NCI-H2227 treated with DMSO at 0.1 percent for 48 hours (cell line): ENCODE data around the gene ABCC6.

Source experiments
- DNase-seq: peaks from one replicate; lab custom pipeline; 2025; lab: John Stamatoyannopoulos, UW

ABCC6 gene

GRCh38 chr16:16141784-16142396 lies 81.4 kb downstream of the ABCC6 start:
- no peak for DNase-seq

- DNase-seq: no peak
These were observed 82.2 kb downstream of the ABCC6 start for GRCh38 chr16:16141141-16141540.

DNA sequence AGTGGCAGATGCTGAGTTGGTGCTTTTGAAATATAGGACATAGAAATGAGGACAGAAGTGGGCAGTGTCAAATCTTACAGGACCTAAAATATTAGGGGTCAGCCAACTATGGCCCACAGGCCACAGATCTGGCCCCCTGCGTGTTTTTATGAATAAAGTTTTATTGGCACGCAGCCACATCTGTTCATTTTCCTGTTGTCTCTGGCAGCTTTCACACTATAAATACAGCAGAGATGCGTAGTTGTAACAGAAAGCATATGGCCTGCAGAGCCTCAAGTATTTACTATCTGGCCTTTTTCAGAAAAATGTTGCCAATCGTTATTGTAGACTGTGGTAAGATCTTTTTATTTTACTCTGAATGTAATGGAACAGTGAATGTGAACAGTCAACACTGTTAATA lies 82.8 kb downstream of the ABCC6 start:
- DNase-seq: no peak

DNA sequence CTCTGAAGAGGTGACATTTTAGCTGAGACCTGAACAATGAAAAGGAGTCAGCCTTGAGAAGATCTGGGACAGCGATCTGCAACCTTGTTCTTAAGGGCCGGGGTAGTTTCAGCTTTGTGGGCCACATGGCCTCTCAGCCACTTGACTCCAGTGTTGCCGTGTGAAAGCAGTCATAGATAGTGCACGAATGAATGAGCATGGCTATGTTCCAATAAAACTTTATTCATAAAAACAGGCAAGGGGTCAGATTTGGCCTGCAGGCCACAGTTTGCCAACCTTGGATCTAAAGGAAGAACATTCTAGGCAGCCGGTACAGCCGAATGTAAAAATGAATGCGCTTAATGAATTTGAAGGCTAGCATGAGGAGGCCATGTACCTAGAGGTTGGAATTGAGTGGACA lies 83.5 kb downstream of the ABCC6 start:
- DNase-seq: no peak

- no peak for DNase-seq
These were observed 84.2 kb downstream of the ABCC6 start for GRCh38 chr16:16139061-16139460.

DNA sequence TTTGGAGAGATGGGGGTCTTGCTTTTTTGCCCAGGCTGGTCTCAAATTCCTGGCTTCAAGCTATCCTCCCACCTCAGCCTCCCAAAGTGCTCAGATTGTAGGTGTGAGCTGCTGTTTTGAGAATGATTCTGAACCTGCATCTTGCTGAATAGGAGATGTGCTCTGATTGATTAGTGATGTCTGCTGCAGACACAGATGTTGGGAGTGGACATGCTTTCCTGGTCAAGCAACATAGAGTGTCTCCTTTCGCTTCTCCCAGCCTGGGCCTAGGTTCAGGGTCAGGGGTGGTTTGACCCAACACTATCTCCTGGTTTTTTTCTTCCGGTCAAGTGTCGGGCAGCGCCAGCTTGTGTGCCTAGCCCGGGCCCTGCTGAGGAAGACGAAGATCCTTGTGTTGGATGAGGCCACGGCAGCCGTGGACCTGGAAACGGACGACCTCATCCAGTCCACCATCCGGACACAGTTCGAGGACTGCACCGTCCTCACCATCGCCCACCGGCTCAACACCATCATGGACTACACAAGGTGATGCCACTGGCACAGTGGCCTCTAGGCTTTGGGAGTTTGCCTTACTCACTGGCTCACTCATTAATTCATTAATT lies 85.2 kb downstream of the ABCC6 start:
- no peak for DNase-seq

DNA sequence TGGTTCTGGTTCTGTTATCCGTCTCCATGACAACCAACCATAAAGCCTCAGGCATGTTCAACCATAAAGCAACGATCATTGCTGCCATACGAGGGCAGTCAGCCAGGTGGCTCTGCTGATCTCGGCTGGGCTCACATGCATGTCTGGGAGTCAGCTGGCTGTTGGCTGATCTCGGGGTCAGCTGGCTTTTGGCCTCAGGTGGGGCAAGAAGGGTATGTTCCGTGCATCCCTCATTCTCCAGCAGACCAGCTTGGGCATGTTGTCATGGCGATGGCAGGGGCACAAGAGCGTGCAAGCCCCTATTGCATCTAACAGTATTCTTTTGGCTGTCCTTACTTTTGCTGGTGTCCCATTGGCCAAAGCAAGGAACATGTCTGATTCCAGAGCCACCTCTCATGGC lies 86.2 kb downstream of the ABCC6 start:
- no peak for DNase-seq

- DNase-seq: no peak
These were observed 86.7 kb downstream of the ABCC6 start for GRCh38 chr16:16136588-16136987.

DNA sequence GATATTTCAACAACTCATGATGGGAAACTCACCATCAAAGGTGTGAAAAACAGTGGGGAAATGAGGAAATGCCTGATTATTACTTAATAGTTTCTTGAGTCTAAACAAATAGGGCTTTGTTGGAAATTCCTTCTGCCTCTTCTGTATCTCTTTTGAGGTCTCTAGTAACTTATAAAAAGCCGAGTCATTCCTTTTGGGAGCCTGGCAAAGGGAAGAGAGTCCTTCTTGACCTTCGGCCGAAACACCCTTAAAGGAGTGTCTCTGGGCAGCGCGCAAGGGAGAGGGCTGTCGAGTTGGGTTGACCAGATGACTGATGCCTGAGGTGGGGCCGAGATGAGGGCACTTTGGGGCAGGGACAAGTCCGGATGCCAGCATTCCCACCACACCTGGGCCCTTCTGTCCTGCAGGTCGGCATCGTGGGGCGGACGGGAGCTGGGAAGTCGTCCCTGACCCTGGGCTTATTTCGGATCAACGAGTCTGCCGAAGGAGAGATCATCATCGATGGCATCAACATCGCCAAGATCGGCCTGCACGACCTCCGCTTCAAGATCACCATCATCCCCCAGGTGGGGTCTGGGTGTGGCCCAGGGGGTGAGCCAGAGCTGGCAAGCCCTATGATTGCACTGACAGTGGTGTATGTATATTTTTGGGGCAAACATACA lies 89.2 kb downstream of the ABCC6 start:
- DNase-seq: no peak

- no peak for DNase-seq
These were observed 91.6 kb downstream of the ABCC6 start for GRCh38 chr16:16131659-16132058.

DNA sequence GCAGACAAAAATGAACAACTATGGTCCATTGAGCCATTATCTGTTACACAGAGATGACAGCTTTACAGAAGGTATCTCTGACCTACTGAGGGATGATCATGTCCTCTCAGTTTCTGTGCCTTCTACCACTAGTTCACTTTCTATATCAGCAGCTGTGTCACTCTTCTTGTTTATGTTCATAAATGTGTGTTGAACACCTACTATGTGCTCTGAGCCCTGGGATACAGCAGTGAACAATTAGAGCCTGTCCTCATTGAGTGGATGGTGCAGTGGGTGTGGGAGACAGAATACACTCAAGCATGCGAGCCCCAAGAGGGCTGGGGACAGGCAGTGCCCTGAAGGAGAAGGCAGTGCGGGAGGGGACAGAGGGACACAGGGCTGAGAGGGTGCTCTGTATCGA lies 92.1 kb downstream of the ABCC6 start:
- DNase-seq: no peak

- DNase-seq: peak; percentile 52
These were observed 95.7 kb downstream of the ABCC6 start for GRCh38 chr16:16127469-16128116.

DNA sequence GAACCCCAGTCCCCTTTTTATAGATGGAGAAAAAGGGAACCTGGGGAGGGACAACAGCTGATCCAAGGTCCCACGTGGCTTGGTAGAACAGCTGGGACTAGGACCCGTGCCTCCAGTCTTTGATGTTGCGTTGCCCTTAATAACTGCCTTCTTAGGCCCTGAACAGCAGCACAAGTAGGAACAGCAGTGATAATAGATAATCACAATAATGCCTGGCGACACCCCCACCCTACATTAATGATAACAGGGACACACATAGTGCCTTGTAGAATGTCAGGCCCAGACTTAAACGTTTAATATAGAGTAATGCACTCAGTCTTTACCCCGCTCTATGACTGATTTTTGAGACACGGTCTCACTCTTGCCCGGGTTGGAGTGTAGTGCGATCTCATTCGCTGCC lies 96.4 kb downstream of the ABCC6 start:
- DNase-seq: no peak

DNA sequence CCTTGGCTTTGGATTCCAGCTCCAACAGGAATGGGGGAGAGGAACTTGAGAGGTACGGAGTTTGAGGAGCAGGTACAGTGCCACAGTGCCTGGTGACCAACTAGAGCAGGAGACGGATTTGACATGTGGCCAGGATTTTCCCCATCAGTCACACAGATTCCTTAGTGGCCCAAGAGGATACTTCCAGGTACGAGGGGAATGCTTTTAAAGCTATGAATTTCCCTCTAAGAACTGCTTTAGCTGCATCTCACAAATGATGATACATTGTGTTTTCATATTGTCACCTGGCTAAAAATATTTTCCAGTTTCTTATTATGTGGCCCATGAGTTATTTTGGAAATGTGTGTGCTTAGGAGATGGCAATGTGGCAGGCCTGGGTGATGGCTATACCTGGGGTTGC lies 98.3 kb downstream of the ABCC6 start:
- no peak for DNase-seq

GRCh38 chr16:16124438-16124837 lies 98.9 kb downstream of the ABCC6 start:
- DNase-seq: no peak

GRCh38 chr16:16122264-16122663 lies 101.0 kb downstream of the ABCC6 start:
- DNase-seq: no peak

DNA sequence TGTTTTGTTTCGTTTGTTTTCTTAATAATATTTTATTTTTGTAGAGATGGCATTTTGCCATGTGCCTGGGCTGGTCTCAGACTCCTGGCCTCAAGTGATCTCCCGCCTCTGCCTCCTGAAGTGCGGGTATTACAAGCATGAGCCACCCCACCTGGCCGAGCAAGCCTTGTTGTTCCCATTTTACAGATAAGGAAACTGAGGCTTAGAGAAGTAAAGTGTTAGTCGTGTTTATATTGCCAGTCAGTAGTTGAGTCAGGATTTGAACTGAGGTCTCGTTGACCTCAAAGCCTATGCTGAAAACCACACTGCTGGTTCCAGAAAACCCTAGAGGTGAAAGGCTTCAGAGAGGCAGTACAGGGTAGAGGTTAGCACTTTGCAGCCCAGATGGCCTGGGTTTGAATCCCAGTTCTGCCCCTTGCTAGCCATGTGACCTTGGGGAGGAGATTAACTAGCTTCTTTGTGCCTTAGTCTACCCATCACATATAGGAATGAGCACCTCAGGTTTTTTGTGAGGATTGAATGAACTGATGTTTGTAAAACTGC lies 102.0 kb downstream of the ABCC6 start:
- no peak for DNase-seq

- DNase-seq: no peak
These were observed 102.7 kb downstream of the ABCC6 start for GRCh38 chr16:16120382-16121184.

- DNase-seq: no peak
These were observed 103.3 kb downstream of the ABCC6 start for GRCh38 chr16:16120044-16120381.

DNA sequence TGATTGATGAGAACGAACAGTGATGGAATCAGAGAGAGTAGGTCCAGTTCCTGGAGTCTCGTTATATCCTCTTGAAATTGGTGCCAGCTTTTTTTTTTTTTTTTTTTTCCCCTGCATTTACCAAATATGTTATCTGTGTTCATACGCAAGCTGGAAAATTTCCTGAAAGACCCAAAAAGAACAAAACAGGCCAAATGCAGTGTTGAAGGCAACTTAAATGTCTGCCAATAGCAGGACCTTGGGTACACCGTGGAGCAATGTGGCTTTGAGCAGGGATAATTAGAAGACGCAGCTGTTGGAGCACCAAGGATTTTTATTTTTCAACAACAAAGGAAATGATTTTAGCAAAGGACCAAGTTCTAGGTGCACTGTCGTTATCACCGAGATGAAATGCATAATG lies 105.0 kb downstream of the ABCC6 start:
- no peak for DNase-seq

- DNase-seq: no peak
These were observed 106.5 kb downstream of the ABCC6 start for GRCh38 chr16:16116841-16117240.

- no peak for DNase-seq
These were observed 110.2 kb downstream of the ABCC6 start for GRCh38 chr16:16113076-16113475.
